Mucosa of rectum (tissue), 2 donors: Measurements from ENCODE around the gene TCERG1L.

Experiments used
- H3K27ac ChIP-seq, 2 donors: one replicate each; pipeline ENCODE4 v1.7.0; 2013; ENCODE audit warnings: inconsistent platforms in 2 of 2, low read depth in 2 of 2, low read length in 2 of 2
- H3K27me3 ChIP-seq, 2 donors: one replicate each; pipeline ENCODE4 v1.7.0; 2013; ENCODE audit warnings: low read length in 2 of 2; ENCODE audit not compliant: control insufficient read depth in 2 of 2, insufficient read depth in 2 of 2
- H3K36me3 ChIP-seq, 2 donors: one replicate each; pipeline ENCODE4 v1.7.0; 2013; ENCODE audit warnings: low read length in 2 of 2; ENCODE audit not compliant: control insufficient read depth in 2 of 2, insufficient read depth in 2 of 2
- H3K4me1 ChIP-seq, 2 donors: one replicate each; pipeline ENCODE4 v1.7.0; 2013; ENCODE audit warnings: low read length in 2 of 2, mild to moderate bottlenecking in 1 of 2; ENCODE audit not compliant: control insufficient read depth in 2 of 2, insufficient read depth in 2 of 2
- H3K4me3 ChIP-seq, 2 donors: one replicate each; pipeline ENCODE4 v1.7.0; 2013; ENCODE audit warnings: low read length in 2 of 2
- H3K9ac ChIP-seq, 2 donors: one replicate each; pipeline ENCODE4 v1.7.0; 2013; ENCODE audit warnings: low read length in 2 of 2, low read depth in 1 of 2, mild to moderate bottlenecking in 1 of 2
- H3K9me3 ChIP-seq, 2 donors: one replicate each; pipeline ENCODE4 v1.7.0; 2013; ENCODE audit warnings: low read length in 2 of 2; ENCODE audit not compliant: control insufficient read depth in 2 of 2
- donor health status: healthy.
- donor health status: Normal muscosa, but diverticular disease.

Gene TCERG1L

DNA sequence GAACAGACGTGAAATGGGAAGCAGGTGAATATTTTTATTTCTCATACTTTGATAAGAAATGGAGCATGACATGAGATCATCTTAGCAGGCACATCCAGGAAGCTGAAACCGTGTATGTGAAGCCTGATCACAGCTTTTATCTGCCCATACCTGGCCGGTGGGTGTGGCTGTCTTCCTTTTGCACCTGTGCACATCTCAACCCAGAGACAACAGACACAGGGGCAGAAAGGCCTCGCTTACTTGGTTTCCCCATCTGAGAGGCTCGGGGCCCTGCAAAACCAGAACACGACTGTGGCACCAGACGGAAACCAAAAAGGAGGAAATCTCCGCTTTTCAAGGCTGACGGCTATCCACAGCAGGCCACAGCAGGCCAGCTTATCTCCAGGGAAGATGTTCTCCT is 116.4 kb downstream of the TCERG1L start:
- H3K36me3 ChIP-seq: no peaks in the 10 kb centered on the region
- H3K9ac ChIP-seq: no peak overlapping the region
- no peaks in the 10 kb centered on the region for H3K27me3 ChIP-seq
- no peak overlapping the region for H3K4me3 ChIP-seq
- peaks cover 0 to 2% of the 10 kb centered on the region in 2 donors for H3K9me3 ChIP-seq
- no peaks in the 10 kb centered on the region for H3K4me1 ChIP-seq
- H3K27ac ChIP-seq: no peak overlapping the region

DNA sequence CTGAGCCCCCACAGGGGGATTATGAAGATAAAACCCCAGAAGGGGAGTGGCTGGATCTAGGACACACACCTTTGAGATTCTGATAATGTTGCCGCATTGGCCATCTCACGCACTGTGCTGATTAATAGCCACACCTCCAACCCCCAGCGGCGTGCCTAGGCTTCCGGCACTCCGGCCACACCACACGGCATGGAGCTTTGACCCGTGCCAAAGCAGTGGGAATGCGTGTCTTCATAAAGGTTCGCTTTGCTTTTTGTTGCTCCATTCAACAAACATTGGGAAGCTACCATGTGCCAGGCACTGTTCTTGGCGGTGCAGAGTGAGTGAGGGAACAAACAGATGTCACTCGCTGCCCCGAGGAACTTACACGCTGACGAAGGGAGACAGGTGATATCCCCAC is 117.6 kb downstream of the TCERG1L start:
- no peak overlapping the region for H3K9ac ChIP-seq
- H3K9me3 ChIP-seq: peaks cover 0 to 2% of the 10 kb centered on the region in 2 donors
- no peak overlapping the region for H3K27ac ChIP-seq
- no peaks in the 10 kb centered on the region for H3K27me3 ChIP-seq
- H3K4me3 ChIP-seq: no peak overlapping the region
- H3K36me3 ChIP-seq: no peaks in the 10 kb centered on the region
- no peaks in the 10 kb centered on the region for H3K4me1 ChIP-seq

DNA sequence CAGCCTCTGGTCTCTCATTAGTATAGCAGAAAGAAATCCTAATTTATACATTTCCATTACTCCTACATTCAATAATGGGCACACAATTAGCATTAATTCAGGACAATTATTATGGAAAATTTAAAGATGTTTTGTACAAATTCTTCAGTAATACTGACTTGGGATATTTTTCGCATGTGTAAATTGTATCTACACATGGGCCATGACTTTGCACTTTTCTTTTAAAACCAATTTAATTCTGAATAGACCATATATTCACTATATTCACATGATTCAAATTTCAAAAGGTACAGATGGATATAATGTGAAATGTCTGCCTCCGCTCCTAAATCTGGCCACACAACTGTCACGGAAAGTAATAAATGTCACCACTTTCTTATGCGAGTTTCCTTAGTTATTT is 123.0 kb downstream of the TCERG1L start:
- peaks cover 2 to 4% of the 10 kb centered on the region in 2 donors for H3K9me3 ChIP-seq
- H3K9ac ChIP-seq: no peak overlapping the region
- no peak overlapping the region for H3K4me3 ChIP-seq
- H3K27me3 ChIP-seq: no peaks in the 10 kb centered on the region
- no peaks in the 10 kb centered on the region for H3K4me1 ChIP-seq
- H3K36me3 ChIP-seq: no peaks in the 10 kb centered on the region
- H3K27ac ChIP-seq: no peak overlapping the region

DNA sequence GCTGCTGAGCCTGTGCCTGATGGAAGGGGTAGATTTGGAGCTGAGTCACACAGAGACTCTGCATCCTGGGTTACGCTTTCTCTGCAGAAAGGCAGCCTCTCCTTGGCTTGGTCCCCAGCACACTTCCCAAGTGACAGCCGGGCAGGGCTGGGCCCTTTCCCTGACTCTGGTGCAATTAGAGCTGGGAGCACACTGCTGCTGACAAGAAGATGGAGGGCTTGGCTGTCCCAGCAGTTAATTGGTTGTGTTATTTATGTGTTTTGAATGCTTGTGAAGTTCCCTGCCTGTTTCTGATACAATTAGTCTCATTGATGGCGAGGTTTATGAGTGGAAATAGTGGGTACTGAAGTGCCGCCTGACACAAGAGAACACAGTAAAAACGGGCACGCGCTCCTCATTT is 123.6 kb downstream of the TCERG1L start:
- no peak overlapping the region for H3K9ac ChIP-seq
- H3K4me3 ChIP-seq: no peak overlapping the region
- H3K27ac ChIP-seq: no peak overlapping the region
- no peaks in the 10 kb centered on the region for H3K36me3 ChIP-seq
- H3K27me3 ChIP-seq: no peaks in the 10 kb centered on the region
- H3K4me1 ChIP-seq: no peaks in the 10 kb centered on the region
- H3K9me3 ChIP-seq: peaks cover 2 to 4% of the 10 kb centered on the region in 2 donors

DNA sequence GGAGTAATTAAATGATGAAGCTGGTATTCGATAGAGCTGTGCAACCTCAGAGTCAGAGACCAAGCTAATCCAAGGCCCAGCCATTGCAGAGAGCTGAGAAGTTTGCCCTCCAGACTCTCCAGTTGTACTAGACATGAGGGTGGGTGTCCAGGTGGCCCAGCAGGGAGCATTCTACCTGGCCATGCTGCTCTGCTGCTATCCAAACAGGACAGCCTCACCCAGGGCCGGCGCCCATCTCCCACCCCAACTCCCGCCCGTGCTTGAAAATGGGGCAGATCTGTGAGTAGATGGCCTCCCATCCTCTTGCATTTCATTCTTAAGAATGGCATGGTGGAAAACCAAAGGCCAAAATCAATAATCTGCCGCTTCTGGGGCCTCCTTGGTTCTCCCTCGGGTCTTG is 124.2 kb downstream of the TCERG1L start:
- peaks cover 2 to 4% of the 10 kb centered on the region in 2 donors for H3K9me3 ChIP-seq
- H3K27me3 ChIP-seq: no peaks in the 10 kb centered on the region
- no peaks in the 10 kb centered on the region for H3K36me3 ChIP-seq
- H3K4me3 ChIP-seq: no peak overlapping the region
- no peak overlapping the region for H3K9ac ChIP-seq
- no peak overlapping the region for H3K27ac ChIP-seq
- H3K4me1 ChIP-seq: no peaks in the 10 kb centered on the region

DNA sequence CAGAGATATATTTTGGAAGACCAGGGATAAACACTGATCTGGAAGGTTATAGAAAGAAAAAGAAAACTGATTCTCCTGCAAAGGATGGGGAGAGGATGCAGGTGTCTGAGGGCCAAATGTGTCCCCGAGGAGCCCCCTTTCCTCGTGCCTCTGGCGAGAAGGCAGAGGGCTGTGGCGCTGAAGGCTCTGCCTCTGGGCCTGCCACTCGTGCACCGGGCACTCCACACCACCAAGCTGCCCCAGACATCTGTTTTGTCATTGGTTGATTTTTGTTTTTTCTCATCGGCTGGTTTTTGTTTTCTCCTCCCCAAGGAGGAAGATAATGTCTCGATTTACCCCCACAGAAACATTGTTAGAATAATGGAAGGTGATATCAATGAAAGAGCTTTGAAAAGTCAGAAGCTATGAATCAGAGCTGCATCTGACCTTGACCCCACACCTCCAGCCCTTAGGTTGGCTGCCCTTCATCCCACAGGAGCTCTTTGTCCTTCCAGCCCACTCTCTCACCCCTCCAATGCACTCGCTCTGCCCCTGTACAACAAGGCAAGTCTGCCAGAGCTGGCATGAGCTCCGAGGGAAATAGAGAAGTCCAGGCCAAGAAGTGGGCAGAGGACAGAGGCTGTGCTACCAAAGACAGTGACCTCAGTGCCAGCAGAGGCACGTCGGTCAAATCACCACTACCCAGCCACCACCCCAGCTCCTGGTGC is 124.8 kb downstream of the TCERG1L start:
- Histone ChIP-seq H3K4me3 (no peak overlapping the region), H3K36me3 (no peaks in the 10 kb centered on the region), H3K9ac (no peak overlapping the region), H3K4me1 (no peaks in the 10 kb centered on the region), H3K27ac (no peak overlapping the region), H3K9me3 (peaks cover 2 to 4% of the 10 kb centered on the region in 2 donors), H3K27me3 (no peaks in the 10 kb centered on the region)

DNA sequence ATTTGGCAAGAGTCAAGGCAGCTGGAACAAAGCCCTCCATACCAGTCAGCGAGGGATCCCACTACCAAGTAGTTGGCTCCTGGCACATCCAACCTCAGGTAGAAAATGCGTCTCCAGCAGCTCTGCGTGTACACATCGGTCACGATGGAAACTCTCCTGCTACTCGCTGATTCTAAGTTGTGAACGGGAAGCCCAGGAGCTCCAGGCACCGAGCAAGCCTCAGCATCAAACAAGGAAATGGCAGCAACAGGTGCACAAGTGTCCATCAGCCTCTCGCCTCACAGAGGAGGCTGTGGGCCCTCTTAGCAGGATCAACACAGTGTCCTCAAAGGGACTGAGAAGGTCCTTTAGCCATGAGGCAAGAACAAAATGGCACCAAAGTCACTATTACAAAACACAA is 127.0 kb downstream of the TCERG1L start:
- H3K4me3 ChIP-seq: no peak overlapping the region

DNA sequence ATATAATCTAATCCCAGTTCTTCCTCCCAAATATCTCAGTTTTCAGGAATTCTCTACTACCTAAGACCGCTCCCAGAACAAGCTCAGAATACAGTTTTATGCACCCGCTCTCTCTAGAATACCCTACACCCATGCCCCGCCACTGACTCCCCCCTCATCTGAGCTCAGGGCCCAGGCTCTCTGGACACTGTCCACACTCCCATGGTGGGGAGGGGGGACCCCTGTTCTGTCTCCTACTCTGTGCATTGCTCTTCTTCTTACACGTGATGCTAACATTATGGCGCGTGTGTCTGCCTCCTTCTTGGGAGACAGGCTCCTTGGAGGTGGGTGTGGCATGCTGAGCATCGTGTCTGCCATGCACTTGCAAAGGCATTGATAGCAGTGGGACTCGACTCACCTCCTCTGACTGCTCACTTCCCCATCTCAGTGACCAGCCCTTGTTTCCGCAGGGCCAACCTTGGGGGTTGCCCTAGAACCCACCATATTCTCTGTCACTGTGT is 127.9 kb downstream of the TCERG1L start:
- Histone ChIP-seq H3K9ac (no peak overlapping the region), H3K4me1 (no peaks in the 10 kb centered on the region), H3K27me3 (no peaks in the 10 kb centered on the region), H3K27ac (no peak overlapping the region), H3K9me3 (peaks cover 2 to 4% of the 10 kb centered on the region in 2 donors), H3K4me3 (no peak overlapping the region), H3K36me3 (no peaks in the 10 kb centered on the region)

More for the DNA sequence above, 127.0 kb downstream of the TCERG1L start:
- H3K9ac ChIP-seq: no peak overlapping the region
- H3K27me3 ChIP-seq: no peaks in the 10 kb centered on the region
- no peaks in the 10 kb centered on the region for H3K36me3 ChIP-seq
- H3K9me3 ChIP-seq: peaks cover 2 to 4% of the 10 kb centered on the region in 2 donors
- H3K27ac ChIP-seq: no peak overlapping the region
- no peaks in the 10 kb centered on the region for H3K4me1 ChIP-seq

DNA sequence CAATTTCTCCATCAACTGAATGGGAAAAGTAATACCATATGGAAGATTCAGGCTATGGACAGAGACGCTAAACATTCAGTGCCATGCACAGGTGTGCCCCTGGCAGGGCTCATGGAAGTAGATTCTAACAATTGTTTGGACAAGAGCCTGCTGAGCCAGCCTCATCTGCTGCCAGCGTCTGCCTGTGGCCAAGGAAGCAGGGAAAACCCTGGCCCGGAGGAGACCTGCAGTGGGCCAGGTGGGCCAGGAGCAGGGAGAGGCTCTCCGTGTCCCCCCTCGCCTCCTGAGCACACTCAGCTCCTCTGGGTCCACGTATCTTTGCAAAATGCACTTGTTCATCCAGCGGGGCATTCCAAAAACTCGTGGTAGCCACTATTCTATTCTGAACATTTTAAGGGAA is 130.1 kb downstream of the TCERG1L start:
- Histone ChIP-seq H3K9ac (no peak overlapping the region), H3K27ac (no peak overlapping the region), H3K4me3 (no peak overlapping the region), H3K36me3 (no peaks in the 10 kb centered on the region), H3K4me1 (no peaks in the 10 kb centered on the region), H3K27me3 (no peaks in the 10 kb centered on the region), H3K9me3 (peaks cover 6 to 9% of the 10 kb centered on the region in 2 donors)

DNA sequence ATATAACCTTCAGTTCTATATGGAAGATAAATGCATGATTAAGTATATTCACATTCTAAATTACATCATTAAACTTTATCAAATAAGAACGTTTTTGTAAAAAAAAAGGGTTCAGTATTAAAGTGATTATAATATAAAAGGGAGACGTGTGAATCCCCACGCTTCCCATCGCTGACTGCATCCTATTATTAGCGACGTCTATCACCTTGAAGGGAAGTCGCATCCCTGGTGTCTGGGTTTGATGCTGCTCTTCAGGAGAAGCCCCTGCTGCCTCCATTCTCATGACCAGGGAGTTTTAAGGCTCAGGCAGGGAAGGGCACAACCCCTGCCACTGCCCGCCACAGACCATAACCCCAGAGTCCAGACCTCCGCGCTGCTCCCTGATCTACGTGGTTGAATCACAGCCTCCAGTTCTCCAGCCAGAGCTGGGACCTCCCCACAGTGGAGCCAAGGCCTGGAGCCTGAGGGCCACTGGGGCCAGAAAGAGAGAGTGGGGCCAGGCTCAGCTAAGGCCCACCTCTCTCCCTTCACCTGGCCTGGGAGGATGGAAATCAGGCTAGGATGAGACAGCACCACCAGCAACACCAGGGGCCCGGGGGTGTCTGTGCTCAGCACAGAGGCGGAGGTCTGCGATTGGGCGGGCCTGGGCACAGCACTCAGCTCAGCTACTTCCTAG is 130.6 kb downstream of the TCERG1L start:
- H3K9ac ChIP-seq: no peak overlapping the region
- H3K36me3 ChIP-seq: no peaks in the 10 kb centered on the region
- no peak overlapping the region for H3K27ac ChIP-seq
- no peaks in the 10 kb centered on the region for H3K4me1 ChIP-seq
- no peaks in the 10 kb centered on the region for H3K27me3 ChIP-seq
- peaks cover 10 to 12% of the 10 kb centered on the region in 2 donors for H3K9me3 ChIP-seq
- H3K4me3 ChIP-seq: no peak overlapping the region
